ENCODE results near the gene MRPL18. TPM values are rescaled to one million over a fixed set of nuclear protein-coding genes. Genes with fewer than 3 reads are reported as not detected.
A peak's percentile ranks its signal among the peaks of the same experiment; 100 is the strongest.

The MRPL18 gene
- polyA plus RNA-seq, 1 donor from 2014 or later: 105 TPM

- TF ChIP-seq POLR2AphosphoS5 (IDR thresholded peaks at IDR 0.05): peak; percentile 5
These were observed 12.9 kb upstream of the MRPL18 start (continued) for GRCh38 chr6:159777240-159777904.

- no peaks in the 10 kb centered on the region for H4K20me1 ChIP-seq (ENCODE audit: insufficient read depth)
- TF ChIP-seq TAF1 (IDR thresholded peaks at IDR 0.05; ENCODE audit: low read depth) (no peak), POLR2AphosphoS5 (IDR thresholded peaks at IDR 0.05) (no peak), EP300 (conservative IDR thresholded peaks at IDR 0.05; ENCODE audit: poor library complexity, severe bottlenecking) (no peak), EZH2 (IDR thresholded peaks at IDR 0.05; ENCODE audit: borderline replicate concordance, insufficient read depth, low read length, poor library complexity, severe bottlenecking) (no peak), MXI1 (conservative IDR thresholded peaks at IDR 0.05; ENCODE audit: poor library complexity, severe bottlenecking) (no peak), SMC3 (conservative IDR thresholded peaks at IDR 0.05; ENCODE audit: poor library complexity) (no peak), CTCF (IDR thresholded peaks at IDR 0.05; ENCODE audit: poor library complexity, severe bottlenecking) (no peak), RAD21 (conservative IDR thresholded peaks at IDR 0.05) (no peak), REST (IDR thresholded peaks at IDR 0.05; ENCODE audit: borderline replicate concordance) (no peak)
- H3K9me3 ChIP-seq (ENCODE audit: low read length): no peaks in the 10 kb centered on the region
- H3K9ac ChIP-seq (ENCODE audit: low read length): no peak overlapping the region
- H3K4me2 ChIP-seq (ENCODE audit: low read length): no peak overlapping the region
- no peak overlapping the region for H3K4me3 ChIP-seq (ENCODE audit: low read length)
- no peaks in the 10 kb centered on the region for H3K79me2 ChIP-seq (replicated peaks; ENCODE audit: insufficient read depth, low read length)
- no peak overlapping the region for H3K27ac ChIP-seq (ENCODE audit: low read length)
- no peaks in the 10 kb centered on the region for H3F3A ChIP-seq (ENCODE audit: insufficient read depth, low read length, poor library complexity, severe bottlenecking)
- no peaks in the 10 kb centered on the region for H3K9me2 ChIP-seq (ENCODE audit: insufficient read depth, low read length)
- no peak overlapping the region for H2AFZ ChIP-seq (ENCODE audit: low read depth, low read length)
- H3K36me3 ChIP-seq (ENCODE audit: insufficient read depth, low read length): peaks cover 22% of the 10 kb centered on the region
- no peaks in the 10 kb centered on the region for H3K27me3 ChIP-seq (ENCODE audit: insufficient read depth, low read depth, low read length)
These were observed 12.1 kb upstream of the MRPL18 start for GRCh38 chr6:159778131-159778530.

- H3K36me3 ChIP-seq (ENCODE audit: insufficient read depth, low read length): peaks cover 22% of the 10 kb centered on the region
- H3K4me3 ChIP-seq (ENCODE audit: low read length): no peak overlapping the region
- H3K79me2 ChIP-seq (replicated peaks; ENCODE audit: insufficient read depth, low read length): no peaks in the 10 kb centered on the region
- no peak overlapping the region for H3K27ac ChIP-seq (ENCODE audit: low read length)
- H3K4me2 ChIP-seq (ENCODE audit: low read length): no peak overlapping the region
- H3K9me2 ChIP-seq (ENCODE audit: insufficient read depth, low read length): no peaks in the 10 kb centered on the region
- TF ChIP-seq EP300 (conservative IDR thresholded peaks at IDR 0.05; ENCODE audit: poor library complexity, severe bottlenecking) (no peak), CTCF (IDR thresholded peaks at IDR 0.05; ENCODE audit: poor library complexity, severe bottlenecking) (no peak)
- no peaks in the 10 kb centered on the region for H3F3A ChIP-seq (ENCODE audit: insufficient read depth, low read length, poor library complexity, severe bottlenecking)
- no peak overlapping the region for H2AFZ ChIP-seq (ENCODE audit: low read depth, low read length)
- H3K9ac ChIP-seq (ENCODE audit: low read length): no peak overlapping the region
- no peaks in the 10 kb centered on the region for H3K9me3 ChIP-seq (ENCODE audit: low read length)
- H3K27me3 ChIP-seq (ENCODE audit: insufficient read depth, low read depth, low read length): no peaks in the 10 kb centered on the region
- no peaks in the 10 kb centered on the region for H4K20me1 ChIP-seq (ENCODE audit: insufficient read depth)
These were observed 11.6 kb upstream of the MRPL18 start for GRCh38 chr6:159778542-159779103.
